GM12873 (cell line): ENCODE results near the gene FBXL17.

ENCODE experiments used
- CTCF ChIP-seq: IDR thresholded peaks from 2 replicates; pipeline ENCODE4 v1.5.1; 2012; ENCODE audit warnings: low read depth, mild to moderate bottlenecking, moderate library complexity, low read length, control low read depth; ENCODE audit not compliant: insufficient read depth; ENCODE audit errors: missing control alignments

Gene FBXL17

GRCh38 chr5:108238936-108239887, 142.7 kb downstream of the FBXL17 start:
- no peak for TF ChIP-seq CTCF

GRCh38 chr5:108238461-108238860, 143.4 kb downstream of the FBXL17 start:
- TF ChIP-seq CTCF, result no peak

GRCh38 chr5:108233617-108234155, 148.2 kb downstream of the FBXL17 start:
- no peak for TF ChIP-seq CTCF

- no peak for TF ChIP-seq CTCF
Observed at GRCh38 chr5:108232805-108233204, 149.1 kb downstream of the FBXL17 start.

DNA sequence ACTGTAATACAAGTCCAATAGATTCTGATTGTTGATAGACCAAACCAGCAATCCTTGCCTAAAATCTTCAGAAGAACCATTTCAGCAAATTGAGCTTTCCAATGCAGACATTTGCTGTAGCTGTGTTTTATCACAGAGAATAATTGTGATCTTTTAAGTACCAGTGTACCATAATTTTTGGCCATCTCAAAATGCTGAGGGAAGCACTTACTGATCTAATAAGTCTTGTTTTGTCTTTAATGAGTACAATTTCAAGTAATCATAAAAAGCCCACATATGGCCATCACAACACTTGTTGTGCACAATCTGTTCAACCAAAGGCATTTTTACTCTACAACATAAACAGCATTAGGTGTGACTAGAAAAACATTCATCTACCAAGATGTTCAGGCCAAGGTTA, 159.9 kb downstream of the FBXL17 start:
- TF ChIP-seq CTCF, result no peak

- no peak for TF ChIP-seq CTCF
Observed at GRCh38 chr5:108220834-108221233, 161.1 kb downstream of the FBXL17 start.

- TF ChIP-seq CTCF, result no peak
Observed at GRCh38 chr5:108216890-108217289, 165.0 kb downstream of the FBXL17 start.
